ENCODE data around the gene HSPB6.
"Not testable (repeated sequence)": the region's sequence is repeated elsewhere in the genome, so short reads cannot be mapped to it uniquely, and the experiment has no call there.

HSPB6 gene

GRCh38 chr19:35756377-35757230 lies at the start of gene HSPB6:
Gene HSPB6 (minus strand): TSS chr19:35757029. CDS start chr19:35757008, 21 bp downstream.
- Mint-ChIP-seq H3K4me1 (peaks cover 34% of the 10 kb centered on the region), H3K36me3 (ENCODE audit: low read depth) (peaks cover 11% of the 10 kb centered on the region), H3K9me3 (no peaks in the 10 kb centered on the region), H3K4me3 (peak within 1 kb of the TSS; percentile 90), H3K27me3 (peaks cover 12% of the 10 kb centered on the region), H3K27ac (peak within 1 kb of the TSS; percentile 97)
- ATAC-seq, result no peak
- DNase-seq, result no peak

- Mint-ChIP-seq H3K4me1 (peaks cover 9% of the 10 kb centered on the region), H3K9me3 (no peaks in the 10 kb centered on the region), H3K27me3 (peaks cover 16% of the 10 kb centered on the region), H3K36me3 (ENCODE audit: low read depth) (no peaks in the 10 kb centered on the region), H3K27ac (no peak overlapping the region), H3K4me3 (no peak overlapping the region)
- DNase-seq (no peak), ATAC-seq (no peak)
These were observed 49.8 kb upstream of the HSPB6 start for GRCh38 chr19:35806597-35806996.

- H3K9me3 Mint-ChIP-seq, result no peaks in the 10 kb centered on the region
- no peak overlapping the region for H3K4me3 Mint-ChIP-seq
- DNase-seq, result no peak
- H3K27ac Mint-ChIP-seq, result no peak overlapping the region
- no peak for ATAC-seq
- H3K27me3 Mint-ChIP-seq, result peaks cover 11% of the 10 kb centered on the region
- H3K4me1 Mint-ChIP-seq, result peaks cover 9% of the 10 kb centered on the region
- H3K36me3 Mint-ChIP-seq (ENCODE audit: low read depth), result no peaks in the 10 kb centered on the region
These were observed 48.8 kb upstream of the HSPB6 start for GRCh38 chr19:35805526-35806102.

- H3K27ac Mint-ChIP-seq, result no peak overlapping the region
- DNase-seq (no peak), ATAC-seq (no peak)
- H3K36me3 Mint-ChIP-seq (ENCODE audit: low read depth), result no peaks in the 10 kb centered on the region
- H3K4me1 Mint-ChIP-seq, result peaks cover 9% of the 10 kb centered on the region
- no peak overlapping the region for H3K4me3 Mint-ChIP-seq
- H3K27me3 Mint-ChIP-seq, result peaks cover 20% of the 10 kb centered on the region
- H3K9me3 Mint-ChIP-seq, result no peaks in the 10 kb centered on the region
These were observed 45.0 kb upstream of the HSPB6 start for GRCh38 chr19:35801828-35802227.

- H3K4me3 Mint-ChIP-seq, result no peak overlapping the region
These were observed 40.8 kb upstream of the HSPB6 start for GRCh38 chr19:35797663-35798062.

GRCh38 chr19:35796645-35797542 lies 40.1 kb upstream of the HSPB6 start:
- Mint-ChIP-seq H3K9me3 (no peaks in the 10 kb centered on the region), H3K4me1 (no peaks in the 10 kb centered on the region), H3K27me3 (peaks cover 34% of the 10 kb centered on the region), H3K4me3 (no peak overlapping the region), H3K36me3 (ENCODE audit: low read depth) (no peaks in the 10 kb centered on the region), H3K27ac (no peak overlapping the region)
- DNase-seq (no peak), ATAC-seq (no peak)

More at GRCh38 chr19:35797663-35798062, 40.8 kb upstream of the HSPB6 start:
- Mint-ChIP-seq H3K9me3 (no peaks in the 10 kb centered on the region), H3K27ac (no peak overlapping the region), H3K4me1 (no peaks in the 10 kb centered on the region), H3K36me3 (ENCODE audit: low read depth) (no peaks in the 10 kb centered on the region), H3K27me3 (peaks cover 38% of the 10 kb centered on the region)
- DNase-seq (peak; percentile 20), ATAC-seq (no peak)

GRCh38 chr19:35795564-35795963 lies 38.7 kb upstream of the HSPB6 start:
- not testable (repeated sequence) for H3K27ac Mint-ChIP-seq

GRCh38 chr19:35793381-35794165 lies 36.7 kb upstream of the HSPB6 start:
- ATAC-seq, result no peak
- Mint-ChIP-seq H3K27me3 (peaks cover 32% of the 10 kb centered on the region), H3K4me1 (no peaks in the 10 kb centered on the region), H3K9me3 (no peaks in the 10 kb centered on the region), H3K36me3 (ENCODE audit: low read depth) (no peaks in the 10 kb centered on the region), H3K27ac (no peak overlapping the region), H3K4me3 (no peak overlapping the region)
- DNase-seq, result no peak

More at GRCh38 chr19:35795564-35795963, 38.7 kb upstream of the HSPB6 start:
- not testable (repeated sequence) for H3K4me3 Mint-ChIP-seq; ATAC-seq; H3K9me3 Mint-ChIP-seq; H3K4me1 Mint-ChIP-seq; H3K36me3 Mint-ChIP-seq (ENCODE audit: low read depth); DNase-seq
- peaks cover 34% of the 10 kb centered on the region for H3K27me3 Mint-ChIP-seq

GRCh38 chr19:35792888-35793287 lies 36.1 kb upstream of the HSPB6 start:
- Mint-ChIP-seq H3K27ac (no peak overlapping the region), H3K4me3 (no peak overlapping the region), H3K27me3 (peaks cover 28% of the 10 kb centered on the region), H3K4me1 (no peaks in the 10 kb centered on the region), H3K36me3 (ENCODE audit: low read depth) (no peaks in the 10 kb centered on the region), H3K9me3 (no peaks in the 10 kb centered on the region)
- no peak for ATAC-seq
- DNase-seq, result no peak

- no peak overlapping the region for H3K27ac Mint-ChIP-seq
These were observed 35.5 kb upstream of the HSPB6 start for GRCh38 chr19:35792312-35792711.

GRCh38 chr19:35791814-35792279 lies 35.0 kb upstream of the HSPB6 start:
- Mint-ChIP-seq H3K4me1 (no peaks in the 10 kb centered on the region), H3K27me3 (peaks cover 18% of the 10 kb centered on the region), H3K27ac (no peak overlapping the region), H3K4me3 (no peak overlapping the region), H3K36me3 (ENCODE audit: low read depth) (no peaks in the 10 kb centered on the region), H3K9me3 (no peaks in the 10 kb centered on the region)
- DNase-seq (no peak), ATAC-seq (no peak)

More at GRCh38 chr19:35792312-35792711, 35.5 kb upstream of the HSPB6 start:
- no peak for DNase-seq
- ATAC-seq, result no peak
- H3K27me3 Mint-ChIP-seq, result peaks cover 22% of the 10 kb centered on the region
- no peaks in the 10 kb centered on the region for H3K4me1 Mint-ChIP-seq
- no peaks in the 10 kb centered on the region for H3K36me3 Mint-ChIP-seq (ENCODE audit: low read depth)
- no peaks in the 10 kb centered on the region for H3K9me3 Mint-ChIP-seq
- no peak overlapping the region for H3K4me3 Mint-ChIP-seq

- DNase-seq (peak; percentile 16), ATAC-seq (peak; percentile 30)
- H3K27ac Mint-ChIP-seq, result no peak overlapping the region
- peaks cover 12% of the 10 kb centered on the region for H3K27me3 Mint-ChIP-seq
- H3K4me1 Mint-ChIP-seq, result no peaks in the 10 kb centered on the region
- H3K9me3 Mint-ChIP-seq, result no peaks in the 10 kb centered on the region
- no peak overlapping the region for H3K4me3 Mint-ChIP-seq
- H3K36me3 Mint-ChIP-seq (ENCODE audit: low read depth), result no peaks in the 10 kb centered on the region
These were observed 34.4 kb upstream of the HSPB6 start for GRCh38 chr19:35790981-35791813.

All from activated naive CD8-positive, alpha-beta T cell treated with anti-CD3 and anti-CD28 coated beads, Interleukin-2, amount 50 U/mL, for 24 hours (primary cell).